Left ventricle myocardium superior (tissue), 1 donor: ENCODE results near the gene CD46. TPM values are rescaled to one million over a fixed set of nuclear protein-coding genes. Genes with fewer than 3 reads are reported as not detected.

ENCODE experiments used
- ATAC-seq: fragments of 200-7000 bp; cut with Tn5 transposase; one replicate; pipeline ENCODE4 v1.9.1; 2020; ENCODE audit warnings: mild to moderate bottlenecking, moderate library complexity
- DNase-seq: peaks from one replicate; pipeline ENCODE4 v3.0.0-alpha.2; 2020
- intact Hi-C: fragments of 100-400 bp; cut with micrococcal nuclease; formaldehyde crosslinking; loops from one replicate; pipeline ENCODE4 v1.11.0; 2022
- total RNA-seq: library from RNA; stranded (reverse); fragmentation: NEBNext Ultra II Directional; extraction: Animal tissue kit (Norgen Biotek cat#: 25700); gene quantifications from one replicate; pipeline ENCODE4 v1.2.1, GENCODE V29; 2021
- donor health status: DM: no; HTN: yes; CAD: no; lungs with severe emphysema.

Gene CD46
- total RNA-seq, 1 donor from 2014 or later = 113 TPM

- DNase-seq = no peak
- no peak for ATAC-seq
- intact Hi-C loops = no loop called here
These were observed 58.9 kb downstream of the CD46 start for GRCh38 chr1:207810606-207811295.

GRCh38 chr1:207811319-207811718 lies 59.5 kb downstream of the CD46 start:
- no peak for ATAC-seq
- intact Hi-C loops = no loop called here
- DNase-seq = no peak

GRCh38 chr1:207811920-207812720 lies 60.3 kb downstream of the CD46 start:
- intact Hi-C loops = no loop called here
- ATAC-seq (peak; percentile 51), DNase-seq (peak; percentile 80)

GRCh38 chr1:207812778-207813511 lies 61.1 kb downstream of the CD46 start:
- ATAC-seq (peak; percentile 15), DNase-seq (no peak)
- intact Hi-C loops = no loop called here

- DNase-seq (no peak), ATAC-seq (no peak)
- intact Hi-C loops = no loop called here
These were observed 61.6 kb downstream of the CD46 start for GRCh38 chr1:207813512-207813881.

- intact Hi-C loops = no loop called here
- no peak for DNase-seq
- no peak for ATAC-seq
These were observed 62.1 kb downstream of the CD46 start for GRCh38 chr1:207813946-207814345.

GRCh38 chr1:207814469-207814868 lies 62.6 kb downstream of the CD46 start:
- DNase-seq (no peak), ATAC-seq (peak; percentile 1)
- intact Hi-C loops = no loop called here

GRCh38 chr1:207815466-207815865 lies 63.6 kb downstream of the CD46 start:
- intact Hi-C loops = no loop called here
- no peak for DNase-seq
- ATAC-seq = no peak

- no peak for DNase-seq
- ATAC-seq = no peak
- intact Hi-C loops = no loop called here
These were observed 64.0 kb downstream of the CD46 start for GRCh38 chr1:207815913-207816291.

GRCh38 chr1:207817166-207817565 lies 65.3 kb downstream of the CD46 start:
- intact Hi-C loops = no loop called here
- ATAC-seq (no peak), DNase-seq (no peak)

GRCh38 chr1:207817778-207818751 lies 66.2 kb downstream of the CD46 start:
- DNase-seq (peak; percentile 70), ATAC-seq (peak; percentile 57)
- intact Hi-C loops = no loop called here

GRCh38 chr1:207818971-207819451 lies 67.2 kb downstream of the CD46 start:
- ATAC-seq = no peak
- no peak for DNase-seq
- intact Hi-C loops = no loop called here

- ATAC-seq (no peak), DNase-seq (no peak)
- intact Hi-C loops = no loop called here
These were observed 69.0 kb downstream of the CD46 start for GRCh38 chr1:207820568-207821463.

- DNase-seq = peak; percentile 54
- peak; percentile 7 for ATAC-seq
- intact Hi-C loops = no loop called here
These were observed 69.7 kb downstream of the CD46 start for GRCh38 chr1:207821464-207822045.

GRCh38 chr1:207822124-207822601 lies 70.3 kb downstream of the CD46 start:
- DNase-seq (no peak), ATAC-seq (no peak)
- intact Hi-C loops = no loop called here

- intact Hi-C loops = no loop called here
- DNase-seq (peak; percentile 82), ATAC-seq (peak; percentile 77)
These were observed 71.0 kb downstream of the CD46 start for GRCh38 chr1:207822602-207823451.

- intact Hi-C loops = no loop called here
- DNase-seq = no peak
- peak; percentile 0 for ATAC-seq
These were observed 71.7 kb downstream of the CD46 start for GRCh38 chr1:207823531-207823879.
